Placental pericyte (primary cell): ENCODE measurements around the gene ST8SIA1. TPM values are rescaled to one million over a fixed set of nuclear protein-coding genes. Genes with fewer than 3 reads are reported as not detected.

Experiments used
- total RNA-seq: library from RNA; depleted of rRNA; stranded (reverse); fragments of >200 nt; gene quantifications from 2 replicates; pipeline ENCODE4 v1.2.3, GENCODE V29; 2012

ST8SIA1 gene
- total RNA-seq = under 0.01 TPM in 1 of 2 replicates, not detected in the other

GRCh38 chr12:22334410-22335100, at the start of gene ST8SIA1:
Gene ST8SIA1 (minus strand): TSS chr12:22334707. CDS start chr12:22334232, 475 bp downstream.

Other genes with a start within 250 kb of the ST8SIA1 start
- gene C2CD5, start 209.8 kb upstream of the ST8SIA1 start, total RNA-seq = 13.8 and 21.8 TPM in 2 replicates